ENCODE measurements around the gene NCSTN. TPM values are rescaled to one million over a fixed set of nuclear protein-coding genes. Genes with fewer than 3 reads are reported as not detected.

NCSTN gene
- total and polyA plus RNA-seq, 2 of the 13 experiments (the other 11 are each of a cell fraction or from before 2014, with no cell fraction given) = 44.2 to 247 TPM

GRCh38 chr1:160325252-160325651, 17.9 kb upstream of the NCSTN start (continued):
- TF ChIP-seq ZNF670 (CRISPR knock-in tag; IDR thresholded peaks at IDR 0.05; ENCODE audit: borderline replicate concordance) (no peak), SSRP1 (CRISPR knock-in tag; IDR thresholded peaks at IDR 0.05) (no peak), KIAA2018 (CRISPR knock-in tag; IDR thresholded peaks at IDR 0.05; ENCODE audit: borderline replicate concordance) (no peak)

DNA sequence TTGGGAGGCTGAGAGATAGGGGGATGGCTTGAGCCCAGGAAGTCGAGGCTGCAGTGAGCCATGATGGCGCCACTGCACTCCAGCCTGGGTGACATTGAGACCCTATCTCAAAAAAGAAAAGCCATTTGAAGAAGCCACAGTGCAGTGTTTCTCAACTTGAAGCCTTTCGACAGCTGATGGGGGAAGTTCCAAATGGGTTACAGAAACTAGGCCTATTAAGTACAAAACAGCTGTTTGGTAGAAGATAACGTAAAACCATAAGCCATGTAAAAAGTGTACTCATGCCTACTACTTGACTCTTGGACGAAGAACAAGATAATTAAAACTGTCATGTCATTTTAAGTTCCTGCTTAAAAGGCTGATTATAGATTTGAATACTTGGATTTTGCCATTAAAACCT, 16.8 kb upstream of the NCSTN start:
- Histone ChIP-seq H3K36me3 (replicated peaks in 1 of 2; ENCODE audit: control insufficient read depth in 1 of 2, insufficient read depth in 2 of 2, low read length in 2 of 2) (peaks cover 16 to 86% of the 10 kb centered on the region in 2 experiments), H3K4me2 (ENCODE audit: low read depth, low read length) (no peak overlapping the region), H3K4me3 (replicated peaks in 1 of 3; ENCODE audit: insufficient read depth in 1 of 3, low read depth in 2 of 3, low read length in 3 of 3) (no peak overlapping the region), H3K27ac (ENCODE audit: extremely low read length, insufficient read depth, low read length) (no peak overlapping the region), H3K9me3 (ENCODE audit: low read length) (no peaks in the 10 kb centered on the region), H2AFZ (ENCODE audit: low read length) (no peak overlapping the region), H4K20me1 (ENCODE audit: insufficient read depth, low read length) (peaks cover 8% of the 10 kb centered on the region), H3K27me3 (ENCODE audit: control insufficient read depth in 1 of 2, insufficient read depth in 2 of 2, low read length in 2 of 2) (no peaks in the 10 kb centered on the region), H3K79me2 (ENCODE audit: insufficient read depth, low read length) (peaks cover 20% of the 10 kb centered on the region), H3K4me1 (ENCODE audit: insufficient read depth, low read length) (no peaks in the 10 kb centered on the region), H3K9ac (ENCODE audit: insufficient read depth, low read depth, low read length) (no peak overlapping the region)
- in situ Hi-C loops (cut with HindIII; ENCODE audit: extremely low pct_ligation_motif_present, low pct_unique_long_range_greater_than_20kb) = no loop called here
- CTCF ChIA-PET (ENCODE audit: low intra/inter-chr PET ratio, low total read pairs) = no interaction called here
- BruUV-seq (replicated peaks) = no TSS peak
- FAIRE-seq = no peak
- POLR2A ChIA-PET = no interaction called here
- TF ChIP-seq, protein P1, sequence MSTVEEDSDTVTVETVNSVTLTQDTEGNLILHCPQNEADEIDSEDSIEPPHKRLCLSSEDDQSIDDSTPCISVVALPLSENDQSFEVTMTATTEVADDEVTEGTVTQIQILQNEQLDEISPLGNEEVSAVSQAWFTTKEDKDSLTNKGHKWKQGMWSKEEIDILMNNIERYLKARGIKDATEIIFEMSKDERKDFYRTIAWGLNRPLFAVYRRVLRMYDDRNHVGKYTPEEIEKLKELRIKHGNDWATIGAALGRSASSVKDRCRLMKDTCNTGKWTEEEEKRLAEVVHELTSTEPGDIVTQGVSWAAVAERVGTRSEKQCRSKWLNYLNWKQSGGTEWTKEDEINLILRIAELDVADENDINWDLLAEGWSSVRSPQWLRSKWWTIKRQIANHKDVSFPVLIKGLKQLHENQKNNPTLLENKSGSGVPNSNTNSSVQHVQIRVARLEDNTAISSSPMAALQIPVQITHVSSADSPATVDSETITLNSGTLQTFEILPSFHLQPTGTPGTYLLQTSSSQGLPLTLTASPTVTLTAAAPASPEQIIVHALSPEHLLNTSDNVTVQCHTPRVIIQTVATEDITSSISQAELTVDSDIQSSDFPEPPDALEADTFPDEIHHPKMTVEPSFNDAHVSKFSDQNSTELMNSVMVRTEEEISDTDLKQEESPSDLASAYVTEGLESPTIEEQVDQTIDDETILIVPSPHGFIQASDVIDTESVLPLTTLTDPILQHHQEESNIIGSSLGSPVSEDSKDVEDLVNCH (CRISPR knock-in tag; IDR thresholded peaks at IDR 0.05) = no peak
- no peak for TF ChIP-seq PHF5A (CRISPR knock-in tag; IDR thresholded peaks at IDR 0.05; ENCODE audit: low read depth, unreplicated experiment)
- TF ChIP-seq ZFP37 (CRISPR knock-in tag; IDR thresholded peaks at IDR 0.05; ENCODE audit: borderline replicate concordance) = no peak
- no peak for TF ChIP-seq SYNCRIP (IDR thresholded peaks at IDR 0.05; ENCODE audit: insufficient read depth, low read depth, low read length)
- no peak for TF ChIP-seq ATM (IDR thresholded peaks at IDR 0.05; ENCODE audit: borderline replicate concordance)
- TF ChIP-seq ZNF672 (CRISPR knock-in tag; IDR thresholded peaks at IDR 0.05) = no peak
- ATAC-seq = no peak
- DNase-seq (ENCODE audit: low spot score) = no peak
- intact Hi-C loops (cut with micrococcal nuclease; ENCODE audit: unreplicated experiment) = no loop called here
- 98% methylated on average over 5 of the region's 5 CpGs for WGBS (ENCODE audit: low lambda C conversion rate)

All from HepG2 (cell line).